Mucosa of stomach (tissue), 1 donor: ENCODE data around the gene STARD3.
"Not testable (repeated sequence)": the region's sequence is repeated elsewhere in the genome, so short reads cannot be mapped to it uniquely, and the experiment has no call there.

Experiments used
- H3K27me3 ChIP-seq: one replicate; pipeline ENCODE4 v1.7.0; 2013; ENCODE audit warnings: mild to moderate bottlenecking, low read length; ENCODE audit not compliant: control insufficient read depth, insufficient read depth
- H3K36me3 ChIP-seq: one replicate; pipeline ENCODE4 v1.7.0; 2013; ENCODE audit warnings: low read length; ENCODE audit not compliant: control insufficient read depth, insufficient read depth
- H3K4me1 ChIP-seq: one replicate; pipeline ENCODE4 v1.7.0; 2013; ENCODE audit warnings: mild to moderate bottlenecking, low read length; ENCODE audit not compliant: control insufficient read depth, insufficient read depth
- H3K4me3 ChIP-seq: one replicate; pipeline ENCODE4 v1.7.0; 2013; ENCODE audit warnings: low read length
- H3K9ac ChIP-seq: one replicate; pipeline ENCODE4 v1.7.0; 2013; ENCODE audit warnings: mild to moderate bottlenecking, low read length, moderate library complexity
- H3K9me3 ChIP-seq: one replicate; pipeline ENCODE4 v1.7.0; 2013; ENCODE audit warnings: mild to moderate bottlenecking, low read length, moderate library complexity; ENCODE audit not compliant: control insufficient read depth
- donor health status: Pancreatic carcinoma.

STARD3 gene

GRCh38 chr17:39636927-39637736 lies at the start of gene STARD3:
Gene STARD3 (plus strand): TSS chr17:39637144. CDS start chr17:39653532, 16,388 bp downstream.
- no peaks in the 10 kb centered on the region for H3K36me3 ChIP-seq
- no peaks in the 10 kb centered on the region for H3K27me3 ChIP-seq
- H3K4me3 ChIP-seq = peak within 1 kb of the TSS; percentile 67
- peak within 1 kb of the TSS; percentile 82 for H3K9ac ChIP-seq
- H3K4me1 ChIP-seq = peaks cover 65% of the 10 kb centered on the region
- no peaks in the 10 kb centered on the region for H3K9me3 ChIP-seq

GRCh38 chr17:39590180-39590579 lies 46.8 kb upstream of the STARD3 start:
- H3K4me3 ChIP-seq, H3K36me3 ChIP-seq, H3K9ac ChIP-seq, H3K4me1 ChIP-seq, H3K9me3 ChIP-seq: not testable (repeated sequence)
- H3K27me3 ChIP-seq = peaks cover 23% of the 10 kb centered on the region

- H3K9ac ChIP-seq = no peak overlapping the region
- no peaks in the 10 kb centered on the region for H3K4me1 ChIP-seq
- H3K36me3 ChIP-seq = no peaks in the 10 kb centered on the region
- H3K9me3 ChIP-seq = no peaks in the 10 kb centered on the region
- H3K4me3 ChIP-seq = no peak overlapping the region
- H3K27me3 ChIP-seq = peaks cover 43% of the 10 kb centered on the region
Measured at GRCh38 chr17:39591958-39592954, 44.7 kb upstream of the STARD3 start.

GRCh38 chr17:39593371-39593770 lies 43.6 kb upstream of the STARD3 start:
- no peaks in the 10 kb centered on the region for H3K36me3 ChIP-seq
- H3K9me3 ChIP-seq = no peaks in the 10 kb centered on the region
- H3K27me3 ChIP-seq = peaks cover 54% of the 10 kb centered on the region
- no peaks in the 10 kb centered on the region for H3K4me1 ChIP-seq
- H3K9ac ChIP-seq = no peak overlapping the region
- H3K4me3 ChIP-seq = no peak overlapping the region

GRCh38 chr17:39595294-39595693 lies 41.6 kb upstream of the STARD3 start:
- no peak overlapping the region for H3K9ac ChIP-seq
- no peak overlapping the region for H3K4me3 ChIP-seq
- H3K36me3 ChIP-seq = no peaks in the 10 kb centered on the region
- no peaks in the 10 kb centered on the region for H3K9me3 ChIP-seq
- peaks cover 70% of the 10 kb centered on the region for H3K27me3 ChIP-seq
- H3K4me1 ChIP-seq = peaks cover 15% of the 10 kb centered on the region

- peaks cover 77% of the 10 kb centered on the region for H3K27me3 ChIP-seq
Measured at GRCh38 chr17:39595928-39596510, 40.9 kb upstream of the STARD3 start.

GRCh38 chr17:39596543-39597267 lies 40.2 kb upstream of the STARD3 start:
- no peak overlapping the region for H3K4me3 ChIP-seq
- peaks cover 15% of the 10 kb centered on the region for H3K4me1 ChIP-seq

More at GRCh38 chr17:39595928-39596510, 40.9 kb upstream of the STARD3 start:
- Histone ChIP-seq H3K9ac (no peak overlapping the region), H3K9me3 (no peaks in the 10 kb centered on the region), H3K4me3 (no peak overlapping the region), H3K36me3 (no peaks in the 10 kb centered on the region), H3K4me1 (peaks cover 15% of the 10 kb centered on the region)

GRCh38 chr17:39597372-39598046 lies 39.4 kb upstream of the STARD3 start:
- no peak overlapping the region for H3K9ac ChIP-seq
- H3K4me3 ChIP-seq = no peak overlapping the region
- H3K9me3 ChIP-seq = no peaks in the 10 kb centered on the region
- no peaks in the 10 kb centered on the region for H3K36me3 ChIP-seq
- H3K4me1 ChIP-seq = peaks cover 15% of the 10 kb centered on the region
- peaks cover 92% of the 10 kb centered on the region for H3K27me3 ChIP-seq

More at GRCh38 chr17:39596543-39597267, 40.2 kb upstream of the STARD3 start:
- H3K9me3 ChIP-seq = no peaks in the 10 kb centered on the region
- H3K27me3 ChIP-seq = peaks cover 84% of the 10 kb centered on the region
- H3K9ac ChIP-seq = no peak overlapping the region
- no peaks in the 10 kb centered on the region for H3K36me3 ChIP-seq

- H3K4me1 ChIP-seq = peaks cover 15% of the 10 kb centered on the region
- no peak overlapping the region for H3K9ac ChIP-seq
- no peaks in the 10 kb centered on the region for H3K36me3 ChIP-seq
- H3K4me3 ChIP-seq = no peak overlapping the region
- H3K9me3 ChIP-seq = no peaks in the 10 kb centered on the region
- H3K27me3 ChIP-seq = peaks cover 97% of the 10 kb centered on the region
Measured at GRCh38 chr17:39598047-39598481, 38.9 kb upstream of the STARD3 start.

- Histone ChIP-seq H3K4me3 (no peak overlapping the region), H3K27me3 (peaks cover 97% of the 10 kb centered on the region), H3K9me3 (no peaks in the 10 kb centered on the region)
Measured at GRCh38 chr17:39598630-39599003, 38.3 kb upstream of the STARD3 start.

More at GRCh38 chr17:39598630-39599003, 38.3 kb upstream of the STARD3 start:
- no peaks in the 10 kb centered on the region for H3K36me3 ChIP-seq
- peaks cover 15% of the 10 kb centered on the region for H3K4me1 ChIP-seq
- no peak overlapping the region for H3K9ac ChIP-seq
